GM18526 (cell line): ENCODE measurements around the gene SLC27A2.

Experiments
- POLR2A ChIP-seq: IDR thresholded peaks from 3 replicates; pipeline ENCODE4 v1.6.1; 2011; ENCODE audit not compliant: insufficient read length; ENCODE audit errors: extremely low read depth

SLC27A2 gene

DNA sequence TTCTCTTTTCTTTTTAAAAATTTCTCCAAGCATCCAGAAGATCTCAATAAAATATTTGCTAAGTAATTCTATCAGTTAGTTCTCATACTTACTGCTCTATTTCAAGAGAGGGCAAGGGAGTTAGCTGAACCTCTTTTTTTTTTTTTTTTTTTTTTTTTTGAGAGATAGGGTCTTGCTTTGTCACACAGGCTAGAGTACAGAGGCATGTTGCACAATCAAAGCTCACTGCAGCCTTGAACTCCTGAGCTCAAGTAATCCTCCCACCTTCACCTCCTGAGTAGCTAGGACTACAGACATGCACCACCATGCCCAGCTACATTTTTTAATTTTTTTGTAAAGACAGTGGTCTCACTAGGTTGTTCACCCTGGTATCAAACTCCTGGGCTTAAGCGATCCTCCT, 62.2 kb downstream of the SLC27A2 start:
- TF ChIP-seq POLR2A = no peak

GRCh38 chr15:50244959-50245624, 63.1 kb downstream of the SLC27A2 start:
- no peak for TF ChIP-seq POLR2A

GRCh38 chr15:50246631-50247030, 64.6 kb downstream of the SLC27A2 start:
- no peak for TF ChIP-seq POLR2A

DNA sequence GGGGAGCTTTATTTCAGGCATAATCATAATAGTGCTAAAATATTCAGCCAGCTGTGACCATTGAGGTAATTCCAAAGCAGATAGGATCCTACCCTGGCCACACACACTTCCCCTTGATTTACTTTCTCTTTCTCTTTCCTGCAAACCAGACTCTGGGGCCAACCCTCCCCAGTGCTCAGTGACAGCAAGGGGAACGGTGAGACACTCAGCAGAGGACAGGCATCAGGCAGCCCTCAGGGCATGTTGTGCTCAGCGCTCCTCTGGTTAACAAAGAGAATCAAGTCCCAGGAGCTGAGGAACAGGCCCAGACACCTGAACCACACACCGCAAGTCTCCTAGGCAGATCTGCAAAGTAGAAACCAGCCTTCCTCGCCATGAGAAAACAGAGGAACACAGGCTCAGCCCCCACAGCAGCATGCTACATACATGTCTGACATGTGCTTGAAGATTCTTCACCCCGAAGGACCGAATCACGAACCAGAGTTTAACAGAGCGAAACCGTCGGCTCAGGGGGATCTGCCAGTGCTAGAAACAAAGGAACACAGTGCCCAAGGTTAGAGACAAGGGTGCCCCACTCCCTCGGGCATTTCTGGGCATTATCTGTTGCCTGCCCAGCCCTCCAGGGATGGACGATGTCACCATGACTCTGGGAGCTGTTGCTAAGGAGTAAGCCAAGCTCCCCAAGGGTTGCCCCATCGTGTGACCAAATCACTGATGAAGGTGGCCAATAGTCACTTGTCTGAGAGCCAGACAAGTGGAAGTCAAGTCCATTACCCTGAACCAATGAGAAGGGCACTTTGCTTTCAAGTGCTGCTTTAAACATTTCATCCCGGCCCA, 66.0 kb downstream of the SLC27A2 start:
- TF ChIP-seq POLR2A = peak; percentile 25

- TF ChIP-seq POLR2A = no peak
Measured at GRCh38 chr15:50248994-50249582, 67.1 kb downstream of the SLC27A2 start.

- no peak for TF ChIP-seq POLR2A
Measured at GRCh38 chr15:50249704-50250103, 67.7 kb downstream of the SLC27A2 start.

- TF ChIP-seq POLR2A = no peak
Measured at GRCh38 chr15:50250760-50251394, 68.9 kb downstream of the SLC27A2 start.

GRCh38 chr15:50251638-50252182, 69.7 kb downstream of the SLC27A2 start:
- TF ChIP-seq POLR2A = no peak

DNA sequence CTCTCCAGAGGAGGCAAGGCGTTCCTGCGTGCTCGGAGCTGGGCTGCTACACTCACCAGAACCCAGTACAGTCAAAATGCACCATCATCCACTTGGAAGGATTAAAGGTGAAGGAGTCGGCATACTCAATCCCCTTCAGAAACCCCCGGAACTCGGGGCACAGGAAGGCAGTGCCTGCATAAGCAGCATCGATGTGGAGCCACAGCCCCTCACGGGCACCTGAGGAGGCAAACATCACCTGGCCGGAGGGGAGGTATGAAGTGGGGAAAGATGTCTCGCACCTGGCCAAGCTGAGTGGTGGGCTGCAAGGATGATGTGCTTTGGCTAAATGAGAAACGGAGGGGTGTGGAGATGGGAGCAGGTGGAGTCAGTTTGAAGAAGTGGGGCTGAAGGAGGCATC, 70.6 kb downstream of the SLC27A2 start:
- no peak for TF ChIP-seq POLR2A

DNA sequence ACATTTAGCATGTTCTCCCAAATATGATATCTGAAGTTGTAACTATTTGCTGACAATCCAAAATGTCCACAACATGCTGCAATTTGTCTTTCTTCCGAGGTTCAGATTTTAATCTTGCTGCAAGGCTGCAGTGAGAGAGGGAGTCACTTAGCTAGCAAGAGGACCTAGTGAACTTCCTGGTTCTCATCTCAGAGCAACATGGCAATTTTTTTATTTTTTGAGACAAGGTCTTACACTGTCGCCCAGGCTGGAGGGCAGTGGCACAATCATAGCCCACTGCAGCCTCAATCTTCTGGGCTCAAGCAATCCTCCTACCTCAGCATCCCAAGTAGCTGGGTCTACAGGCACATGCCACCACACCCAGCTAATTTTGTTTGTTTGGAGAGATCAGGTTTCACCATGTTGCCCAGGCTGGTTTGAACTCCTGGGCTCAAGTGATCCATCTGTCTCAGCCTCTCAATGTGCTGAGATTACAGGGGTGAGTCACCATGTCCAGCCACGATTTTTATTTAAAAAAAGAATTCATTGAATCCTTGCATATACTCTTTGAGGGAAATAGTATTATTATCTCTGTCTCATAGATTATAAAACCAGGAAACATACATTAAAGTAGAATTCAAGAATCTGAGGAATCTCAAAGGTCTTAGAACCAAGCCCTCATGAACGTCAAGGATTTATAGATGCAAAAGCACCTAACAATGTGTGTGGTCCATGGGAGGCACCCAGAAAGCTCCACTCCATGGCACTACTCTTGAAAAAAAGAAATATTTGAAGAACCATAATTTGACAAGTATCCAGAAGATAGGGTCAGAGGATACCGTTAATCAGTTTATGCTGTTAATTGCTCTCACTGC, 74.4 kb downstream of the SLC27A2 start:
- no peak for TF ChIP-seq POLR2A

DNA sequence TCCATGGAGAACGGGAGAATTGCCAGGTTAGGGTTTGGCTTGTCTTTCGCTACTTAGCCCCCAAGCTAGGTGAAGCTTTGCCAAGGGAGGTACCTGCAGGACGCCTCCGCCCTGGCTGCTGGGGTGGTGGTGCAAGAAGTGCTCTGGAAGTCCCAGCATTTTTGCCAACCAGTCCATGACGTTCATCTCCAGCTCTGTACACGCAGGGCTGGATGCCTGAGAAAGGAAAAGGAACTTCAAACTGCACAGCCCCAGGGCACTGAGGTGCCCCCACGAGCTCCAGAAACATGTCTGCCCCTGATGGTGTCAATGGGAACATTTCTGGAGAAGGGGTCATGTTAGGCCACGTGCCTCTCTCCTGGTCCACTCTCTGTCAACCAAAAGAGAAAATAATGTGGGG, 75.3 kb downstream of the SLC27A2 start:
- TF ChIP-seq POLR2A = no peak

GRCh38 chr15:50257924-50258323, 75.9 kb downstream of the SLC27A2 start:
- TF ChIP-seq POLR2A = no peak

DNA sequence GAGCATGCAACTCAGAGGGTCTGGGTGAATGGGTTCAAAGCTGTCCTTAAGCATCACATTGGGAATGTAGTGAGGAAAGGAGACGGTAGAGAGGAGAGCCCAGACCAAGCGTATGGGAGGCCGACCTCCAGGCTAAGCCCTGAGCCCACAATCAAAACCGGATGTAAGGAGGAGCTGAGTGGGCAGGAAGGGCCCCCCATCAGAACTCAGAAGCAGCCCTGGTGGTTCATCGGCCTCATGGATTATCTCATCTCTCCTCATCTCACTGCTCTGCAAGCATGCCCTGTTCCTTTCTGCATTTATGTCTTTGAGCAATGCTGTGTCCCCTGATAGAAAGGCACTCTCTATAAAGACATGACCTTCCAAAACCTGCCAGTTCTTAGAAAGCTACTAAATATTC, 77.3 kb downstream of the SLC27A2 start:
- TF ChIP-seq POLR2A = no peak

GRCh38 chr15:50260969-50261496, 79.0 kb downstream of the SLC27A2 start:
- no peak for TF ChIP-seq POLR2A
